Measurements from ENCODE around the gene RBM43.

The RBM43 gene

DNA sequence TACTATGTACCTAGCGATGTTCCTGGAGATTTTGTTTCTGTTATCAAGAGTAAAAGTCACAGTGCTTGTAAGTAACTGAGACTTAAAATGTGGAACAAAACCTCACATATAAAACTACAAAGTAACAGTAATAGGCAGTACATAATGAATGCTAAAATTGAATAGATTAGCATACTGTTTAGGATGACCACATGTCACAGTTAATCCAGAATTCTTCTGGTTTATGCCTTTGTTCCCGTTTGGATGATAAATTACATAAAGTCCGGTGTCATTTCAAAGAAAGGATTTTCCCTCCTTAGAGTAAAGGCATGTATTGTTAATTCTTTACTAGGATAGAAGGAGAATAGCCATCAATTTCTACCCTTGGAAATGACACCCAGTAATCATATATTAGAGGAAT is 56.1 kb downstream of the RBM43 start (continued):
- TF ChIP-seq, protein P1, sequence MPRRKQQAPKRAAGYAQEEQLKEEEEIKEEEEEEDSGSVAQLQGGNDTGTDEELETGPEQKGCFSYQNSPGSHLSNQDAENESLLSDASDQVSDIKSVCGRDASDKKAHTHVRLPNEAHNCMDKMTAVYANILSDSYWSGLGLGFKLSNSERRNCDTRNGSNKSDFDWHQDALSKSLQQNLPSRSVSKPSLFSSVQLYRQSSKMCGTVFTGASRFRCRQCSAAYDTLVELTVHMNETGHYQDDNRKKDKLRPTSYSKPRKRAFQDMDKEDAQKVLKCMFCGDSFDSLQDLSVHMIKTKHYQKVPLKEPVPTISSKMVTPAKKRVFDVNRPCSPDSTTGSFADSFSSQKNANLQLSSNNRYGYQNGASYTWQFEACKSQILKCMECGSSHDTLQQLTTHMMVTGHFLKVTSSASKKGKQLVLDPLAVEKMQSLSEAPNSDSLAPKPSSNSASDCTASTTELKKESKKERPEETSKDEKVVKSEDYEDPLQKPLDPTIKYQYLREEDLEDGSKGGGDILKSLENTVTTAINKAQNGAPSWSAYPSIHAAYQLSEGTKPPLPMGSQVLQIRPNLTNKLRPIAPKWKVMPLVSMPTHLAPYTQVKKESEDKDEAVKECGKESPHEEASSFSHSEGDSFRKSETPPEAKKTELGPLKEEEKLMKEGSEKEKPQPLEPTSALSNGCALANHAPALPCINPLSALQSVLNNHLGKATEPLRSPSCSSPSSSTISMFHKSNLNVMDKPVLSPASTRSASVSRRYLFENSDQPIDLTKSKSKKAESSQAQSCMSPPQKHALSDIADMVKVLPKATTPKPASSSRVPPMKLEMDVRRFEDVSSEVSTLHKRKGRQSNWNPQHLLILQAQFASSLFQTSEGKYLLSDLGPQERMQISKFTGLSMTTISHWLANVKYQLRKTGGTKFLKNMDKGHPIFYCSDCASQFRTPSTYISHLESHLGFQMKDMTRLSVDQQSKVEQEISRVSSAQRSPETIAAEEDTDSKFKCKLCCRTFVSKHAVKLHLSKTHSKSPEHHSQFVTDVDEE (CRISPR knock-in tag; IDR thresholded peaks at IDR 0.05) = no peak

DNA sequence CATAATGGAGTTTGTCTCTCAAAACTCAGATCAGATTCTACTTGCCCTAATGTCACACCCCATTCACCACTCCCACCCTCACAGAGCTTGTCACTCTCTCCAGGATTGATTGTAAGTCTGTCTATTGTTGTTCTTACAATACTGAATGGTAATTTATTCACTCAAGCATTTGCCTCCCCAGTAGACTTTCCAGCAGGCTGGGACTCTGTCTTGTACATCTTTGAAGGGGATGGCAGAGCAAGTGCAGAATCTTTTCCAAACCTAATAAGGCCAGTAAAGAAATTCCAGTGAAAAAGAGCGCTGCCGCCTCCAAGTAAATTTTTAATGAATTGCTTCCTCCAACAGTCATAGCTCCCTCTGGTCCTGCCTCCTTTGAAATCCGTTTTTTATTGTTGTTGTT is 56.9 kb downstream of the RBM43 start:
- TF ChIP-seq, protein P2, sequence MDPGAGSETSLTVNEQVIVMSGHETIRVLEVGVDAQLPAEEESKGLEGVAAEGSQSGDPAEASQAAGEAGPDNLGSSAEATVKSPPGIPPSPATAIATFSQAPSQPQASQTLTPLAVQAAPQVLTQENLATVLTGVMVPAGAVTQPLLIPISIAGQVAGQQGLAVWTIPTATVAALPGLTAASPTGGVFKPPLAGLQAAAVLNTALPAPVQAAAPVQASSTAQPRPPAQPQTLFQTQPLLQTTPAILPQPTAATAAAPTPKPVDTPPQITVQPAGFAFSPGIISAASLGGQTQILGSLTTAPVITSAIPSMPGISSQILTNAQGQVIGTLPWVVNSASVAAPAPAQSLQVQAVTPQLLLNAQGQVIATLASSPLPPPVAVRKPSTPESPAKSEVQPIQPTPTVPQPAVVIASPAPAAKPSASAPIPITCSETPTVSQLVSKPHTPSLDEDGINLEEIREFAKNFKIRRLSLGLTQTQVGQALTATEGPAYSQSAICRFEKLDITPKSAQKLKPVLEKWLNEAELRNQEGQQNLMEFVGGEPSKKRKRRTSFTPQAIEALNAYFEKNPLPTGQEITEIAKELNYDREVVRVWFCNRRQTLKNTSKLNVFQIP (CRISPR knock-in tag; IDR thresholded peaks at IDR 0.05; ENCODE audit: borderline replicate concordance, low read depth) = no peak
- TF ChIP-seq RARB (CRISPR knock-in tag; IDR thresholded peaks at IDR 0.05) (no peak), ZC3H10 (CRISPR knock-in tag; IDR thresholded peaks at IDR 0.05) (no peak), OSR1 (CRISPR knock-in tag; IDR thresholded peaks at IDR 0.05) (no peak), GLIS3 (CRISPR knock-in tag; IDR thresholded peaks at IDR 0.05) (no peak), ESRRG (CRISPR knock-in tag; IDR thresholded peaks at IDR 0.05) (no peak), ZNF8 (CRISPR knock-in tag; IDR thresholded peaks at IDR 0.05) (no peak)
- ATAC-seq = no peak

DNA sequence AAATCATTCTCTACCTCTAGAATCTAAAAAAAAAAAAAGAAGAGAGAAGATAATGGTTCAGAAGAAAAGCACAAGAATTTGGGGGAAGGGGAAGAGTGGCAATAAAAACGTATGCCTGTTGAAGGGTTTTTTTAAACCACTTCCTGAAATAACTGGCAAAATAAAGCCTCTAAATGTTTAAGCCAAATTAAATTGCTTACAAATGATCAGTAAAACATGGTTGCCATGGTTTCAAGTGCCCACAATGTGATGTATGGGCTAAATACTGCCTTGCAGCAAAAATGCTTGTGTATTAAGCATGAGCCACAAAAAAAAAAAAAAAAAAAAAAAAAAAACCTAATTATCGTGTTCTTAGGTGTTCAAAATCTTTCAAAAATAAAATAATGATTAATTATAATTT is 60.8 kb downstream of the RBM43 start:
- ATAC-seq = peak; percentile 37; the same call in 1 of the 3 replicates
- TF ChIP-seq ZNF565 (CRISPR knock-in tag; conservative IDR thresholded peaks at IDR 0.05; ENCODE audit: low read depth) (no peak), TCF4 (CRISPR knock-in tag; IDR thresholded peaks at IDR 0.05; ENCODE audit: borderline replicate concordance) (no peak), ARNTL (CRISPR knock-in tag; IDR thresholded peaks at IDR 0.05; ENCODE audit: borderline replicate concordance, low read depth) (no peak), BACH2 (CRISPR knock-in tag; IDR thresholded peaks at IDR 0.05; ENCODE audit: borderline replicate concordance) (no peak), SNAI2 (CRISPR knock-in tag; IDR thresholded peaks at IDR 0.05) (no peak), ZC3H10 (CRISPR knock-in tag; IDR thresholded peaks at IDR 0.05) (no peak), ZNF70 (CRISPR knock-in tag; IDR thresholded peaks at IDR 0.05) (no peak), TOX (CRISPR knock-in tag; IDR thresholded peaks at IDR 0.05; ENCODE audit: borderline replicate concordance) (no peak), GLIS3 (CRISPR knock-in tag; IDR thresholded peaks at IDR 0.05) (no peak), ZNF8 (CRISPR knock-in tag; IDR thresholded peaks at IDR 0.05) (no peak), ZFP30 (CRISPR knock-in tag; IDR thresholded peaks at IDR 0.05) (no peak), ISL1 (CRISPR knock-in tag; IDR thresholded peaks at IDR 0.05) (no peak), OSR1 (CRISPR knock-in tag; IDR thresholded peaks at IDR 0.05) (no peak), ESRRG (CRISPR knock-in tag; IDR thresholded peaks at IDR 0.05) (no peak)
- TF ChIP-seq, protein P2 (CRISPR knock-in tag; IDR thresholded peaks at IDR 0.05; ENCODE audit: borderline replicate concordance, low read depth) = no peak
- TF ChIP-seq, protein P3, sequence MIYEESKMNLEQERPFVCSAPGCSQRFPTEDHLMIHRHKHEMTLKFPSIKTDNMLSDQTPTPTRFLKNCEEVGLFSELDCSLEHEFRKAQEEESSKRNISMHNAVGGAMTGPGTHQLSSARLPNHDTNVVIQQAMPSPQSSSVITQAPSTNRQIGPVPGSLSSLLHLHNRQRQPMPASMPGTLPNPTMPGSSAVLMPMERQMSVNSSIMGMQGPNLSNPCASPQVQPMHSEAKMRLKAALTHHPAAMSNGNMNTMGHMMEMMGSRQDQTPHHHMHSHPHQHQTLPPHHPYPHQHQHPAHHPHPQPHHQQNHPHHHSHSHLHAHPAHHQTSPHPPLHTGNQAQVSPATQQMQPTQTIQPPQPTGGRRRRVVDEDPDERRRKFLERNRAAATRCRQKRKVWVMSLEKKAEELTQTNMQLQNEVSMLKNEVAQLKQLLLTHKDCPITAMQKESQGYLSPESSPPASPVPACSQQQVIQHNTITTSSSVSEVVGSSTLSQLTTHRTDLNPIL (CRISPR knock-in tag; IDR thresholded peaks at IDR 0.05; ENCODE audit: low read depth) = no peak
- TF ChIP-seq, protein P4, sequence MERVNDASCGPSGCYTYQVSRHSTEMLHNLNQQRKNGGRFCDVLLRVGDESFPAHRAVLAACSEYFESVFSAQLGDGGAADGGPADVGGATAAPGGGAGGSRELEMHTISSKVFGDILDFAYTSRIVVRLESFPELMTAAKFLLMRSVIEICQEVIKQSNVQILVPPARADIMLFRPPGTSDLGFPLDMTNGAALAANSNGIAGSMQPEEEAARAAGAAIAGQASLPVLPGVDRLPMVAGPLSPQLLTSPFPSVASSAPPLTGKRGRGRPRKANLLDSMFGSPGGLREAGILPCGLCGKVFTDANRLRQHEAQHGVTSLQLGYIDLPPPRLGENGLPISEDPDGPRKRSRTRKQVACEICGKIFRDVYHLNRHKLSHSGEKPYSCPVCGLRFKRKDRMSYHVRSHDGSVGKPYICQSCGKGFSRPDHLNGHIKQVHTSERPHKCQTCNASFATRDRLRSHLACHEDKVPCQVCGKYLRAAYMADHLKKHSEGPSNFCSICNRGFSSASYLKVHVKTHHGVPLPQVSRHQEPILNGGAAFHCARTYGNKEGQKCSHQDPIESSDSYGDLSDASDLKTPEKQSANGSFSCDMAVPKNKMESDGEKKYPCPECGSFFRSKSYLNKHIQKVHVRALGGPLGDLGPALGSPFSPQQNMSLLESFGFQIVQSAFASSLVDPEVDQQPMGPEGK (CRISPR knock-in tag; IDR thresholded peaks at IDR 0.05; ENCODE audit: borderline replicate concordance) = no peak
- TF ChIP-seq, protein P5, sequence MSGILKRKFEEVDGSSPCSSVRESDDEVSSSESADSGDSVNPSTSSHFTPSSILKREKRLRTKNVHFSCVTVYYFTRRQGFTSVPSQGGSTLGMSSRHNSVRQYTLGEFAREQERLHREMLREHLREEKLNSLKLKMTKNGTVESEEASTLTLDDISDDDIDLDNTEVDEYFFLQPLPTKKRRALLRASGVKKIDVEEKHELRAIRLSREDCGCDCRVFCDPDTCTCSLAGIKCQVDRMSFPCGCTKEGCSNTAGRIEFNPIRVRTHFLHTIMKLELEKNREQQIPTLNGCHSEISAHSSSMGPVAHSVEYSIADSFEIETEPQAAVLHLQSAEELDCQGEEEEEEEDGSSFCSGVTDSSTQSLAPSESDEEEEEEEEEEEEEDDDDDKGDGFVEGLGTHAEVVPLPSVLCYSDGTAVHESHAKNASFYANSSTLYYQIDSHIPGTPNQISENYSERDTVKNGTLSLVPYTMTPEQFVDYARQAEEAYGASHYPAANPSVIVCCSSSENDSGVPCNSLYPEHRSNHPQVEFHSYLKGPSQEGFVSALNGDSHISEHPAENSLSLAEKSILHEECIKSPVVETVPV (CRISPR knock-in tag; IDR thresholded peaks at IDR 0.05) = no peak
- TF ChIP-seq, protein P1 (CRISPR knock-in tag; IDR thresholded peaks at IDR 0.05) = no peak

All from SK-N-SH treated with all-trans-retinoic acid at 6 μM for 48 hours (cell line).